GM21423 (cell line): ENCODE measurements around the gene PLBD2.

Experiments used
- ATAC-seq: cut with Tn5 transposase; IDR thresholded peaks from one replicate; pipeline ENCODE4 v1.9.1; 2021; ENCODE audit warnings: mild to moderate bottlenecking, moderate library complexity; ENCODE audit not compliant: unreplicated experiment

The PLBD2 gene

GRCh38 chr12:113358381-113359132 is at the start of gene PLBD2:
Gene PLBD2 (plus strand): TSS chr12:113358587. CDS start chr12:113358601, 14 bp downstream.
- ATAC-seq: peak; percentile 89

GRCh38 chr12:113310489-113310888 is 47.9 kb upstream of the PLBD2 start:
- ATAC-seq: no peak

- no peak for ATAC-seq
Measured at GRCh38 chr12:113314121-113314529, 44.3 kb upstream of the PLBD2 start.

- no peak for ATAC-seq
Measured at GRCh38 chr12:113315358-113315757, 43.0 kb upstream of the PLBD2 start.

- ATAC-seq: no peak
Measured at GRCh38 chr12:113316155-113316554, 42.2 kb upstream of the PLBD2 start.

GRCh38 chr12:113317122-113317521 is 41.3 kb upstream of the PLBD2 start:
- no peak for ATAC-seq

- no peak for ATAC-seq
Measured at GRCh38 chr12:113318046-113318656, 40.2 kb upstream of the PLBD2 start.

GRCh38 chr12:113318900-113319628 is 39.3 kb upstream of the PLBD2 start:
- ATAC-seq: no peak

- no peak for ATAC-seq
Measured at GRCh38 chr12:113320401-113320800, 38.0 kb upstream of the PLBD2 start.

GRCh38 chr12:113322343-113322742 is 36.0 kb upstream of the PLBD2 start:
- no peak for ATAC-seq

GRCh38 chr12:113325916-113326315 is 32.5 kb upstream of the PLBD2 start:
- ATAC-seq: no peak

GRCh38 chr12:113326775-113327395 is 31.5 kb upstream of the PLBD2 start:
- ATAC-seq: no peak

- ATAC-seq: no peak
Measured at GRCh38 chr12:113328368-113328889, 30.0 kb upstream of the PLBD2 start.

- ATAC-seq: no peak
Measured at GRCh38 chr12:113329022-113329790, 29.2 kb upstream of the PLBD2 start.

- no peak for ATAC-seq
Measured at GRCh38 chr12:113329791-113330417, 28.5 kb upstream of the PLBD2 start.

- no peak for ATAC-seq
Measured at GRCh38 chr12:113330505-113330904, 27.9 kb upstream of the PLBD2 start.

GRCh38 chr12:113332688-113333417 is 25.5 kb upstream of the PLBD2 start:
- no peak for ATAC-seq

GRCh38 chr12:113333418-113333750 is 25.0 kb upstream of the PLBD2 start:
- no peak for ATAC-seq
